ENCODE measurements around the gene CEACAM1. TPM values are rescaled to one million over a fixed set of nuclear protein-coding genes. Genes with fewer than 3 reads are reported as not detected.

CEACAM1 gene
- total and polyA plus RNA-seq, 2 experiments from 2014 or later, result 0.63 to 3.0 TPM

DNA sequence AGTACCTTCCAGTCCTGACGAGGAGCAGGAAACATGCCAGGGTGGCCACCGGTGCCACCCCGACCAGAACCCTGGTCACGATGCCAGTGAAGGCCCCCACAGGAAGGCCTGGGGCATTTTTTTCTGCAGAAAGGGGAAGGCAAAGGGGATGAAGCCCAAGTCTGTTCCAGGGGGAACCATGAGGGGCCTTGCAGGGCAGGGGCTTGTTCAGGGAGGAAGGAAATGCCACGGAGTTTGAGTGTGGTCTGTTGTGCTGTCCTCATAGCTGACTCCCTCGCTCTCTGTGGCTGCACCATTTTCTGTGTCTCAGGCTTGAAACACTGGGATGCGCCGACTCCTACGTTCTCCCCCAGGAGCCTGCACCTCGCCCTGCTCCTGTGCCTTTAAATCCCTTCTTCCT, 27.5 kb upstream of the CEACAM1 start:
- Mint-ChIP-seq H3K36me3 (ENCODE audit: low read depth) (peaks cover 3% of the 10 kb centered on the region; the same call in 1 of the 3 replicates), H3K27ac (no peak overlapping the region), H3K4me1 (peaks cover 42% of the 10 kb centered on the region), H3K27me3 (ENCODE audit: insufficient read depth, low read depth, poor library complexity) (peaks cover 14% of the 10 kb centered on the region), H3K4me3 (no peak overlapping the region), H3K9me3 (peaks cover 9% of the 10 kb centered on the region)
- H3K27me3 ChIP-seq (ENCODE audit: insufficient read depth), result no peaks in the 10 kb centered on the region
- no peak overlapping the region for H2AFZ ChIP-seq
- no peak for DNase-seq (ENCODE audit: low spot score)
- no peak overlapping the region for H3K4me2 ChIP-seq
- H3K79me2 ChIP-seq (replicated peaks; ENCODE audit: insufficient read depth), result no peaks in the 10 kb centered on the region
- H3F3A ChIP-seq (replicated peaks; ENCODE audit: low read depth), result no peaks in the 10 kb centered on the region
- H3K27ac ChIP-seq (ENCODE audit: low read depth), result no peak overlapping the region
- ATAC-seq, result no peak
- H4K20me1 ChIP-seq (replicated peaks; ENCODE audit: insufficient read depth), result no peaks in the 10 kb centered on the region
- peaks cover 35% of the 10 kb centered on the region for H3K4me1 ChIP-seq (ENCODE audit: insufficient read depth)
- H3K36me3 ChIP-seq (ENCODE audit: insufficient read depth), result no peaks in the 10 kb centered on the region
- TF ChIP-seq, protein P1, sequence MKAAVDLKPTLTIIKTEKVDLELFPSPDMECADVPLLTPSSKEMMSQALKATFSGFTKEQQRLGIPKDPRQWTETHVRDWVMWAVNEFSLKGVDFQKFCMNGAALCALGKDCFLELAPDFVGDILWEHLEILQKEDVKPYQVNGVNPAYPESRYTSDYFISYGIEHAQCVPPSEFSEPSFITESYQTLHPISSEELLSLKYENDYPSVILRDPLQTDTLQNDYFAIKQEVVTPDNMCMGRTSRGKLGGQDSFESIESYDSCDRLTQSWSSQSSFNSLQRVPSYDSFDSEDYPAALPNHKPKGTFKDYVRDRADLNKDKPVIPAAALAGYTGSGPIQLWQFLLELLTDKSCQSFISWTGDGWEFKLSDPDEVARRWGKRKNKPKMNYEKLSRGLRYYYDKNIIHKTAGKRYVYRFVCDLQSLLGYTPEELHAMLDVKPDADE (IDR thresholded peaks at IDR 0.05), result no peak
- TF ChIP-seq, protein P2, sequence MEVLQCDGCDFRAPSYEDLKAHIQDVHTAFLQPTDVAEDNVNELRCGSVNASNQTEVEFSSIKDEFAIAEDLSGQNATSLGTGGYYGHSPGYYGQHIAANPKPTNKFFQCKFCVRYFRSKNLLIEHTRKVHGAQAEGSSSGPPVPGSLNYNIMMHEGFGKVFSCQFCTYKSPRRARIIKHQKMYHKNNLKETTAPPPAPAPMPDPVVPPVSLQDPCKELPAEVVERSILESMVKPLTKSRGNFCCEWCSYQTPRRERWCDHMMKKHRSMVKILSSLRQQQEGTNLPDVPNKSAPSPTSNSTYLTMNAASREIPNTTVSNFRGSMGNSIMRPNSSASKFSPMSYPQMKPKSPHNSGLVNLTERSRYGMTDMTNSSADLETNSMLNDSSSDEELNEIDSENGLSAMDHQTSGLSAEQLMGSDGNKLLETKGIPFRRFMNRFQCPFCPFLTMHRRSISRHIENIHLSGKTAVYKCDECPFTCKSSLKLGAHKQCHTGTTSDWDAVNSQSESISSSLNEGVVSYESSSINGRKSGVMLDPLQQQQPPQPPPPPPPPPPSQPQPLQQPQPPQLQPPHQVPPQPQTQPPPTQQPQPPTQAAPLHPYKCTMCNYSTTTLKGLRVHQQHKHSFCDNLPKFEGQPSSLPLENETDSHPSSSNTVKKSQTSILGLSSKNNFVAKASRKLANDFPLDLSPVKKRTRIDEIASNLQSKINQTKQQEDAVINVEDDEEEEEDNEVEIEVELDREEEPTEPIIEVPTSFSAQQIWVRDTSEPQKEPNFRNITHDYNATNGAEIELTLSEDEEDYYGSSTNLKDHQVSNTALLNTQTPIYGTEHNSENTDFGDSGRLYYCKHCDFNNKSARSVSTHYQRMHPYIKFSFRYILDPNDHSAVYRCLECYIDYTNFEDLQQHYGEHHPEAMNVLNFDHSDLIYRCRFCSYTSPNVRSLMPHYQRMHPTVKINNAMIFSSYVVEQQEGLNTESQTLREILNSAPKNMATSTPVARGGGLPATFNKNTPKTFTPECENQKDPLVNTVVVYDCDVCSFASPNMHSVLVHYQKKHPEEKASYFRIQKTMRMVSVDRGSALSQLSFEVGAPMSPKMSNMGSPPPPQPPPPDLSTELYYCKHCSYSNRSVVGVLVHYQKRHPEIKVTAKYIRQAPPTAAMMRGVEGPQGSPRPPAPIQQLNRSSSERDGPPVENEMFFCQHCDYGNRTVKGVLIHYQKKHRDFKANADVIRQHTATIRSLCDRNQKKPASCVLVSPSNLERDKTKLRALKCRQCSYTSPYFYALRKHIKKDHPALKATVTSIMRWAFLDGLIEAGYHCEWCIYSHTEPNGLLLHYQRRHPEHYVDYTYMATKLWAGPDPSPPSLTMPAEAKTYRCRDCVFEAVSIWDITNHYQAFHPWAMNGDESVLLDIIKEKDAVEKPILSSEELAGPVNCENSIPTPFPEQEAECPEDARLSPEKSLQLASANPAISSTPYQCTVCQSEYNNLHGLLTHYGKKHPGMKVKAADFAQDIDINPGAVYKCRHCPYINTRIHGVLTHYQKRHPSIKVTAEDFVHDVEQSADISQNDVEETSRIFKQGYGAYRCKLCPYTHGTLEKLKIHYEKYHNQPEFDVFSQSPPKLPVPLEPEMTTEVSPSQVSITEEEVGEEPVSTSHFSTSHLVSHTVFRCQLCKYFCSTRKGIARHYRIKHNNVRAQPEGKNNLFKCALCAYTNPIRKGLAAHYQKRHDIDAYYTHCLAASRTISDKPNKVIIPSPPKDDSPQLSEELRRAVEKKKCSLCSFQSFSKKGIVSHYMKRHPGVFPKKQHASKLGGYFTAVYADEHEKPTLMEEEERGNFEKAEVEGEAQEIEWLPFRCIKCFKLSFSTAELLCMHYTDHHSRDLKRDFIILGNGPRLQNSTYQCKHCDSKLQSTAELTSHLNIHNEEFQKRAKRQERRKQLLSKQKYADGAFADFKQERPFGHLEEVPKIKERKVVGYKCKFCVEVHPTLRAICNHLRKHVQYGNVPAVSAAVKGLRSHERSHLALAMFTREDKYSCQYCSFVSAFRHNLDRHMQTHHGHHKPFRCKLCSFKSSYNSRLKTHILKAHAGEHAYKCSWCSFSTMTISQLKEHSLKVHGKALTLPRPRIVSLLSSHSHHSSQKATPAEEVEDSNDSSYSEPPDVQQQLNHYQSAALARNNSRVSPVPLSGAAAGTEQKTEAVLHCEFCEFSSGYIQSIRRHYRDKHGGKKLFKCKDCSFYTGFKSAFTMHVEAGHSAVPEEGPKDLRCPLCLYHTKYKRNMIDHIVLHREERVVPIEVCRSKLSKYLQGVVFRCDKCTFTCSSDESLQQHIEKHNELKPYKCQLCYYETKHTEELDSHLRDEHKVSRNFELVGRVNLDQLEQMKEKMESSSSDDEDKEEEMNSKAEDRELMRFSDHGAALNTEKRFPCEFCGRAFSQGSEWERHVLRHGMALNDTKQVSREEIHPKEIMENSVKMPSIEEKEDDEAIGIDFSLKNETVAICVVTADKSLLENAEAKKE (CRISPR knock-in tag; IDR thresholded peaks at IDR 0.05), result no peak
- TF ChIP-seq EZH2phosphoT487 (IDR thresholded peaks at IDR 0.05; ENCODE audit: unreplicated experiment) (no peak), STAT1 (IDR thresholded peaks at IDR 0.05; ENCODE audit: unreplicated experiment) (no peak), POLR2AphosphoS5 (IDR thresholded peaks at IDR 0.05; ENCODE audit: low read depth) (no peak), ZNF331 (CRISPR knock-in tag; IDR thresholded peaks at IDR 0.05; ENCODE audit: low read depth) (no peak), NANOG (IDR thresholded peaks at IDR 0.05; ENCODE audit: borderline replicate concordance) (no peak), ZNF114 (CRISPR knock-in tag; IDR thresholded peaks at IDR 0.05) (no peak), EZH2 (IDR thresholded peaks at IDR 0.05; ENCODE audit: low read depth, unreplicated experiment) (no peak), CREB1 (CRISPR knock-in tag; IDR thresholded peaks at IDR 0.05; ENCODE audit: low read depth) (no peak), JUNB (IDR thresholded peaks at IDR 0.05; ENCODE audit: unreplicated experiment) (no peak)
- TF ChIP-seq, protein P3, sequence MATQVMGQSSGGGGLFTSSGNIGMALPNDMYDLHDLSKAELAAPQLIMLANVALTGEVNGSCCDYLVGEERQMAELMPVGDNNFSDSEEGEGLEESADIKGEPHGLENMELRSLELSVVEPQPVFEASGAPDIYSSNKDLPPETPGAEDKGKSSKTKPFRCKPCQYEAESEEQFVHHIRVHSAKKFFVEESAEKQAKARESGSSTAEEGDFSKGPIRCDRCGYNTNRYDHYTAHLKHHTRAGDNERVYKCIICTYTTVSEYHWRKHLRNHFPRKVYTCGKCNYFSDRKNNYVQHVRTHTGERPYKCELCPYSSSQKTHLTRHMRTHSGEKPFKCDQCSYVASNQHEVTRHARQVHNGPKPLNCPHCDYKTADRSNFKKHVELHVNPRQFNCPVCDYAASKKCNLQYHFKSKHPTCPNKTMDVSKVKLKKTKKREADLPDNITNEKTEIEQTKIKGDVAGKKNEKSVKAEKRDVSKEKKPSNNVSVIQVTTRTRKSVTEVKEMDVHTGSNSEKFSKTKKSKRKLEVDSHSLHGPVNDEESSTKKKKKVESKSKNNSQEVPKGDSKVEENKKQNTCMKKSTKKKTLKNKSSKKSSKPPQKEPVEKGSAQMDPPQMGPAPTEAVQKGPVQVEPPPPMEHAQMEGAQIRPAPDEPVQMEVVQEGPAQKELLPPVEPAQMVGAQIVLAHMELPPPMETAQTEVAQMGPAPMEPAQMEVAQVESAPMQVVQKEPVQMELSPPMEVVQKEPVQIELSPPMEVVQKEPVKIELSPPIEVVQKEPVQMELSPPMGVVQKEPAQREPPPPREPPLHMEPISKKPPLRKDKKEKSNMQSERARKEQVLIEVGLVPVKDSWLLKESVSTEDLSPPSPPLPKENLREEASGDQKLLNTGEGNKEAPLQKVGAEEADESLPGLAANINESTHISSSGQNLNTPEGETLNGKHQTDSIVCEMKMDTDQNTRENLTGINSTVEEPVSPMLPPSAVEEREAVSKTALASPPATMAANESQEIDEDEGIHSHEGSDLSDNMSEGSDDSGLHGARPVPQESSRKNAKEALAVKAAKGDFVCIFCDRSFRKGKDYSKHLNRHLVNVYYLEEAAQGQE (IDR thresholded peaks at IDR 0.05; ENCODE audit: unreplicated experiment), result no peak
- TF ChIP-seq, protein P4, sequence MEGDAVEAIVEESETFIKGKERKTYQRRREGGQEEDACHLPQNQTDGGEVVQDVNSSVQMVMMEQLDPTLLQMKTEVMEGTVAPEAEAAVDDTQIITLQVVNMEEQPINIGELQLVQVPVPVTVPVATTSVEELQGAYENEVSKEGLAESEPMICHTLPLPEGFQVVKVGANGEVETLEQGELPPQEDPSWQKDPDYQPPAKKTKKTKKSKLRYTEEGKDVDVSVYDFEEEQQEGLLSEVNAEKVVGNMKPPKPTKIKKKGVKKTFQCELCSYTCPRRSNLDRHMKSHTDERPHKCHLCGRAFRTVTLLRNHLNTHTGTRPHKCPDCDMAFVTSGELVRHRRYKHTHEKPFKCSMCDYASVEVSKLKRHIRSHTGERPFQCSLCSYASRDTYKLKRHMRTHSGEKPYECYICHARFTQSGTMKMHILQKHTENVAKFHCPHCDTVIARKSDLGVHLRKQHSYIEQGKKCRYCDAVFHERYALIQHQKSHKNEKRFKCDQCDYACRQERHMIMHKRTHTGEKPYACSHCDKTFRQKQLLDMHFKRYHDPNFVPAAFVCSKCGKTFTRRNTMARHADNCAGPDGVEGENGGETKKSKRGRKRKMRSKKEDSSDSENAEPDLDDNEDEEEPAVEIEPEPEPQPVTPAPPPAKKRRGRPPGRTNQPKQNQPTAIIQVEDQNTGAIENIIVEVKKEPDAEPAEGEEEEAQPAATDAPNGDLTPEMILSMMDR (conservative IDR thresholded peaks at IDR 0.05; ENCODE audit: low read depth in 2 of 2), result no peak
- no peaks in the 10 kb centered on the region for H3K9me2 ChIP-seq (ENCODE audit: insufficient read depth)
- no peak overlapping the region for H3K4me3 ChIP-seq

Measured in GM23338 (cell line).